Brain microvascular endothelial cell (primary cell): ENCODE results near the gene SH3D21.

Experiments
- DNase-seq: peaks from one replicate; pipeline ENCODE4 v3.0.0-alpha.2; 2020
- H3K27ac ChIP-seq: fragments of 250-450 bp; sonication (Bioruptor Pico); 2 replicates; pipeline ENCODE4 v1.5.1; 2020; ENCODE audit warnings: mild to moderate bottlenecking, moderate library complexity
- H3K27me3 ChIP-seq: fragments of 250-450 bp; sonication (Bioruptor Pico); replicated peaks from 2 replicates; pipeline ENCODE4 v1.5.1; 2020; ENCODE audit warnings: mild to moderate bottlenecking
- H3K36me3 ChIP-seq: fragments of 250-450 bp; sonication (Bioruptor Pico); replicated peaks from 2 replicates; pipeline ENCODE4 v1.5.1; 2020; ENCODE audit warnings: mild to moderate bottlenecking
- H3K4me3 ChIP-seq: 2 replicates; pipeline ENCODE4 v1.5.1; 2011; ENCODE audit warnings: low read depth, mild to moderate bottlenecking, control low read depth, low read length, moderate library complexity
- CTCF ChIP-seq: IDR thresholded peaks from 2 replicates; pipeline ENCODE4 v1.5.1; 2011; ENCODE audit warnings: low read depth, mild to moderate bottlenecking, moderate library complexity, low read length, control low read depth, inconsistent platforms; ENCODE audit errors: missing control alignments
- in situ Hi-C: cut with HindIII; loops from 2 replicates; pipeline ENCODE4 v1.10.0; 2017; ENCODE audit warnings: low sequenced_read_pairs, low pct_ligation_motif_present

Gene SH3D21

GRCh38 chr1:36279789-36280296 is 26.3 kb upstream of the SH3D21 start:
- H3K27me3 ChIP-seq: no peaks in the 10 kb centered on the region
- H3K36me3 ChIP-seq: peaks cover 16% of the 10 kb centered on the region
- no peak overlapping the region for H3K4me3 ChIP-seq
- H3K27ac ChIP-seq: no peak overlapping the region
- in situ Hi-C loops: loop anchor here (10.0 kb wide), 1 partner anchor 145 kb away; no protein-coding TSS in a partner anchor
- TF ChIP-seq CTCF: no peak
- no peak for DNase-seq

GRCh38 chr1:36284061-36284460 is 22.1 kb upstream of the SH3D21 start:
- no peak for DNase-seq
- Histone ChIP-seq H3K27ac (no peak overlapping the region), H3K4me3 (no peak overlapping the region), H3K36me3 (peaks cover 44% of the 10 kb centered on the region), H3K27me3 (no peaks in the 10 kb centered on the region)
- in situ Hi-C loops: loop anchor here (10.0 kb wide), 1 partner anchor 149 kb away; no protein-coding TSS in a partner anchor
- TF ChIP-seq CTCF: no peak

- Histone ChIP-seq H3K36me3 (peaks cover 46% of the 10 kb centered on the region), H3K4me3 (no peak overlapping the region), H3K27ac (no peak overlapping the region), H3K27me3 (no peaks in the 10 kb centered on the region)
- in situ Hi-C loops: loop anchor here (10.0 kb wide), 1 partner anchor 150 kb away; no protein-coding TSS in a partner anchor
- TF ChIP-seq CTCF: no peak
- DNase-seq: no peak
These were observed 21.7 kb upstream of the SH3D21 start for GRCh38 chr1:36284517-36284916.

GRCh38 chr1:36285443-36286101 is 20.6 kb upstream of the SH3D21 start:
- DNase-seq: peak; percentile 87
- peak; percentile 67 for TF ChIP-seq CTCF
- Histone ChIP-seq H3K4me3 (no peak overlapping the region), H3K27ac (peak overlapping the region; percentile 1), H3K27me3 (no peaks in the 10 kb centered on the region), H3K36me3 (peaks cover 51% of the 10 kb centered on the region)
- in situ Hi-C loops: loop anchor here (10.0 kb wide), 1 partner anchor 151 kb away; no protein-coding TSS in a partner anchor

- no peaks in the 10 kb centered on the region for H3K27me3 ChIP-seq
- H3K4me3 ChIP-seq: no peak overlapping the region
- in situ Hi-C loops: loop anchor here (10.0 kb wide), 1 partner anchor 152 kb away; no protein-coding TSS in a partner anchor
- no peak overlapping the region for H3K27ac ChIP-seq
- no peak for DNase-seq
- no peak for TF ChIP-seq CTCF
- peaks cover 63% of the 10 kb centered on the region for H3K36me3 ChIP-seq
These were observed 19.4 kb upstream of the SH3D21 start for GRCh38 chr1:36286802-36287201.
